Trophoblast cell (in vitro differentiated cells and primary cell): ENCODE results near the gene CACNA1C.

Experiments
- DNase-seq, 2 donors: peaks; one replicate each; pipeline ENCODE4 v3.0.0-alpha.2; 2016
- H2AFZ ChIP-seq: 2 replicates; pipeline ENCODE4 v1.6.1; 2013; ENCODE audit warnings: low read length, moderate library complexity, mild to moderate bottlenecking; ENCODE audit not compliant: insufficient read depth, poor library complexity
- H2AK5ac ChIP-seq: 2 replicates; pipeline ENCODE4 v1.6.1; 2013; ENCODE audit warnings: mild to moderate bottlenecking, low read length
- H2BK120ac ChIP-seq: 2 replicates; pipeline ENCODE4 v1.6.1; 2013; ENCODE audit warnings: low read length, mild to moderate bottlenecking, moderate library complexity; ENCODE audit not compliant: insufficient read depth, poor library complexity
- H2BK12ac ChIP-seq: 2 replicates; pipeline ENCODE4 v1.6.1; 2013; ENCODE audit warnings: mild to moderate bottlenecking, low read length, moderate library complexity
- H2BK5ac ChIP-seq: 2 replicates; pipeline ENCODE4 v1.6.1; 2013; ENCODE audit warnings: low read length, low read depth, moderate library complexity, mild to moderate bottlenecking; ENCODE audit not compliant: poor library complexity
- H3K14ac ChIP-seq: 2 replicates; pipeline ENCODE4 v1.6.1; 2013; ENCODE audit warnings: mild to moderate bottlenecking, low read length
- H3K18ac ChIP-seq: 2 replicates; pipeline ENCODE4 v1.6.1; 2013; ENCODE audit warnings: mild to moderate bottlenecking, low read length
- H3K23ac ChIP-seq: 2 replicates; pipeline ENCODE4 v1.6.1; 2013; ENCODE audit warnings: low read length
- H3K27ac ChIP-seq: 2 replicates; pipeline ENCODE4 v1.5.1; 2013; ENCODE audit warnings: low read depth, mild to moderate bottlenecking, inconsistent platforms, low read length, moderate library complexity
- H3K27me3 ChIP-seq: 2 replicates; pipeline ENCODE4 v1.6.1; 2013; ENCODE audit warnings: inconsistent platforms, mild to moderate bottlenecking, low read length, moderate library complexity; ENCODE audit not compliant: insufficient read depth
- H3K36me3 ChIP-seq, 2 experiments: 1 replicate in 1 of 2; 2 replicates in 1 of 2; pipeline ENCODE4 v1.6.1; 2013; ENCODE audit warnings: low read length in 2 of 2, mild to moderate bottlenecking in 2 of 2, moderate library complexity in 1 of 2; ENCODE audit not compliant: insufficient read depth in 2 of 2, control insufficient read depth in 1 of 2
- H3K4ac ChIP-seq: 2 replicates; pipeline ENCODE4 v1.6.1; 2013; ENCODE audit warnings: low read depth, mild to moderate bottlenecking, low read length, moderate library complexity
- H3K4me1 ChIP-seq, 2 experiments: 1 replicate in 1 of 2; 2 replicates in 1 of 2; pipeline ENCODE4 v1.6.1; 2013; ENCODE audit warnings: low read length in 2 of 2, mild to moderate bottlenecking in 2 of 2, moderate library complexity in 1 of 2; ENCODE audit not compliant: insufficient read depth in 2 of 2, control insufficient read depth in 1 of 2
- H3K4me2 ChIP-seq: 2 replicates; pipeline ENCODE4 v1.6.1; 2013; ENCODE audit warnings: inconsistent platforms, mild to moderate bottlenecking, low read length, moderate library complexity
- H3K4me3 ChIP-seq: 2 replicates; pipeline ENCODE4 v1.5.1; 2013; ENCODE audit warnings: mild to moderate bottlenecking, low read depth, low read length, inconsistent platforms
- H3K79me1 ChIP-seq: one replicate; pipeline ENCODE4 v1.6.1; 2013; ENCODE audit warnings: low read length
- H3K79me2 ChIP-seq: 2 replicates; pipeline ENCODE4 v1.6.1; 2013; ENCODE audit warnings: low read length, mild to moderate bottlenecking; ENCODE audit not compliant: control insufficient read depth, insufficient read depth, poor library complexity
- H3K9ac ChIP-seq: 2 replicates; pipeline ENCODE4 v1.6.1; 2013; ENCODE audit warnings: mild to moderate bottlenecking, low read length
- H3K9me3 ChIP-seq: 2 replicates; pipeline ENCODE4 v1.6.1; 2013; ENCODE audit warnings: low read depth, mild to moderate bottlenecking, control low read depth, inconsistent platforms, low read length; ENCODE audit not compliant: insufficient read depth
- H4K12ac ChIP-seq: 2 replicates; pipeline ENCODE4 v1.6.1; 2013; ENCODE audit warnings: low read depth, mild to moderate bottlenecking, low read length, moderate library complexity
- H4K8ac ChIP-seq: 2 replicates; pipeline ENCODE4 v1.6.1; 2013; ENCODE audit warnings: low read depth, mild to moderate bottlenecking, low read length, moderate library complexity
- H4K91ac ChIP-seq: one replicate; pipeline ENCODE4 v1.6.1; 2013; ENCODE audit warnings: low read depth, mild to moderate bottlenecking, low read length, moderate library complexity
- WGBS: extraction: QIAGEN DNeasy Blood & Tissue Kit; methylation state at CpG from one replicate; pipeline ENCODE4 v1.1.7; 2013; ENCODE audit warnings: missing lambda C conversion rate; ENCODE audit not compliant: insufficient read length, insufficient coverage; ENCODE audit errors: extremely low coverage; 5-methylcytosine and 5-hydroxymethylcytosine counted together

The CACNA1C gene

GRCh38 chr12:2238111-2238510 is 185.3 kb downstream of the CACNA1C start:
- H2BK120ac ChIP-seq: no peak overlapping the region
- no peak overlapping the region for H2AK5ac ChIP-seq
- no peaks in the 10 kb centered on the region for H3K4me1 ChIP-seq
- H4K91ac ChIP-seq: no peak overlapping the region
- H3K4me2 ChIP-seq: no peak overlapping the region
- no peak overlapping the region for H2AFZ ChIP-seq
- H2BK5ac ChIP-seq: no peak overlapping the region
- H3K4me3 ChIP-seq: no peak overlapping the region
- H3K4ac ChIP-seq: no peak overlapping the region
- no peak overlapping the region for H3K9ac ChIP-seq
- no peak overlapping the region for H3K14ac ChIP-seq
- H2BK12ac ChIP-seq: no peak overlapping the region
- no peaks in the 10 kb centered on the region for H3K79me2 ChIP-seq
- no peak overlapping the region for H3K18ac ChIP-seq
- H3K36me3 ChIP-seq: no peaks in the 10 kb centered on the region
- H3K27me3 ChIP-seq: no peaks in the 10 kb centered on the region
- no peaks in the 10 kb centered on the region for H3K9me3 ChIP-seq
- no peak overlapping the region for H4K8ac ChIP-seq
- WGBS: no CpG with 5 or more reads among the region's 4 CpGs
- no peak overlapping the region for H3K23ac ChIP-seq
- no peak overlapping the region for H3K27ac ChIP-seq
- no peak overlapping the region for H4K12ac ChIP-seq
- DNase-seq: no peak
- no peaks in the 10 kb centered on the region for H3K79me1 ChIP-seq

GRCh38 chr12:2239381-2239871 is 186.6 kb downstream of the CACNA1C start:
- H2AK5ac ChIP-seq: no peak overlapping the region
- H4K8ac ChIP-seq: no peak overlapping the region
- H3K79me2 ChIP-seq: no peaks in the 10 kb centered on the region
- H4K12ac ChIP-seq: no peak overlapping the region
- WGBS: no CpG with 5 or more reads among the region's 17 CpGs
- no peak overlapping the region for H2AFZ ChIP-seq
- H3K4ac ChIP-seq: no peak overlapping the region
- no peak overlapping the region for H3K9ac ChIP-seq
- H3K27me3 ChIP-seq: no peaks in the 10 kb centered on the region
- H3K4me1 ChIP-seq: peaks cover 2 to 6% of the 10 kb centered on the region in 2 experiments
- DNase-seq: no peak
- H3K4me2 ChIP-seq: no peak overlapping the region
- H2BK120ac ChIP-seq: no peak overlapping the region
- H3K18ac ChIP-seq: no peak overlapping the region
- H3K27ac ChIP-seq: no peak overlapping the region
- no peak overlapping the region for H3K14ac ChIP-seq
- no peak overlapping the region for H2BK5ac ChIP-seq
- no peak overlapping the region for H4K91ac ChIP-seq
- no peaks in the 10 kb centered on the region for H3K36me3 ChIP-seq
- no peak overlapping the region for H2BK12ac ChIP-seq
- H3K23ac ChIP-seq: no peak overlapping the region
- H3K4me3 ChIP-seq: no peak overlapping the region
- H3K9me3 ChIP-seq: no peaks in the 10 kb centered on the region
- no peaks in the 10 kb centered on the region for H3K79me1 ChIP-seq

GRCh38 chr12:2240390-2240789 is 187.6 kb downstream of the CACNA1C start:
- H3K9me3 ChIP-seq: no peaks in the 10 kb centered on the region
- H4K12ac ChIP-seq: no peak overlapping the region
- H3K14ac ChIP-seq: no peak overlapping the region
- H3K27me3 ChIP-seq: no peaks in the 10 kb centered on the region
- H3K4me2 ChIP-seq: no peak overlapping the region
- H3K79me2 ChIP-seq: no peaks in the 10 kb centered on the region
- WGBS: no CpG with 5 or more reads among the region's 6 CpGs
- H3K4ac ChIP-seq: no peak overlapping the region
- no peaks in the 10 kb centered on the region for H3K36me3 ChIP-seq
- no peak overlapping the region for H4K8ac ChIP-seq
- no peak overlapping the region for H3K23ac ChIP-seq
- H2AFZ ChIP-seq: no peak overlapping the region
- no peak overlapping the region for H3K18ac ChIP-seq
- H3K4me1 ChIP-seq: peaks cover 3 to 7% of the 10 kb centered on the region in 2 experiments
- H2BK5ac ChIP-seq: no peak overlapping the region
- no peak overlapping the region for H2BK12ac ChIP-seq
- H4K91ac ChIP-seq: no peak overlapping the region
- no peak overlapping the region for H3K27ac ChIP-seq
- no peak overlapping the region for H2BK120ac ChIP-seq
- H3K79me1 ChIP-seq: no peaks in the 10 kb centered on the region
- H3K4me3 ChIP-seq: no peak overlapping the region
- no peak overlapping the region for H3K9ac ChIP-seq
- no peak overlapping the region for H2AK5ac ChIP-seq
- DNase-seq: no peak

- Histone ChIP-seq H4K91ac (no peak overlapping the region), H3K36me3 (no peaks in the 10 kb centered on the region), H3K23ac (no peak overlapping the region), H3K4ac (no peak overlapping the region), H2BK12ac (no peak overlapping the region), H3K4me1 (peaks cover 3 to 7% of the 10 kb centered on the region in 2 experiments), H3K14ac (no peak overlapping the region), H4K12ac (no peak overlapping the region), H2BK120ac (no peak overlapping the region), H2AK5ac (no peak overlapping the region), H4K8ac (no peak overlapping the region), H3K27ac (no peak overlapping the region), H3K79me2 (no peaks in the 10 kb centered on the region), H3K9ac (no peak overlapping the region), H3K18ac (no peak overlapping the region), H3K4me3 (no peak overlapping the region), H3K4me2 (no peak overlapping the region), H3K9me3 (no peaks in the 10 kb centered on the region), H3K79me1 (no peaks in the 10 kb centered on the region), H2AFZ (no peak overlapping the region), H2BK5ac (no peak overlapping the region), H3K27me3 (no peaks in the 10 kb centered on the region)
- no peak for DNase-seq
- no CpG with 5 or more reads among the region's 8 CpGs for WGBS
Observed at GRCh38 chr12:2240984-2241383, 188.2 kb downstream of the CACNA1C start.
